Pulmonary artery endothelial cell (primary cell): ENCODE data around the gene MS4A18. TPM values are rescaled to one million over a fixed set of nuclear protein-coding genes. Genes with fewer than 3 reads are reported as not detected.
"Not testable (repeated sequence)": the region's sequence is repeated elsewhere in the genome, so short reads cannot be mapped to it uniquely, and the experiment has no call there.

Experiments
- DNase-seq: peaks from one replicate; pipeline ENCODE4 v3.0.0-alpha.2; 2011; ENCODE audit warnings: low read depth, low spot score
- total RNA-seq: library from RNA; depleted of rRNA; stranded (reverse); fragments of >200 nt; gene quantifications from 2 replicates; pipeline ENCODE4 v1.2.3, GENCODE V29; 2014

MS4A18 gene
- total RNA-seq = not detected in 2 replicates

DNA sequence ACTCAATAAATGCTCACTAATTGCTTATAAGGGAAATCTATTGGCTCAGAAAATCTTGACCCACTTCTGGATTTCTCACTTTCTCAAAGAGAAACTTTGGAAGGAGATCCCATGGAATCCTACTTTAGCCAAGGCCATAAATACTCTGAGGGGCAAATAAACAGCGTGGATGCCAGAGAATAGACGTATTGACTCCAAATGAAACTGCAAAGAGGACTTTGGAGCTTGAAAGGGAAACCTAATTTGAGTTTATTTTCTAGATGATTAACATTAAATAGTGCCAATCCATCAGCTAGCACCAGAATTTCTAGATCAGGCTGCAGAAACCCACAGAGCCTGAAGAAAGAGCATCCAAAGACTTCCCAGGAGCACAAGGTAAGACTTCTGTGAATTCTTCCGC, at the start of gene MS4A18:
Gene MS4A18 (plus strand): TSS at position 301 of the 400 bp plus-strand sequence.
- no peak for DNase-seq

DNA sequence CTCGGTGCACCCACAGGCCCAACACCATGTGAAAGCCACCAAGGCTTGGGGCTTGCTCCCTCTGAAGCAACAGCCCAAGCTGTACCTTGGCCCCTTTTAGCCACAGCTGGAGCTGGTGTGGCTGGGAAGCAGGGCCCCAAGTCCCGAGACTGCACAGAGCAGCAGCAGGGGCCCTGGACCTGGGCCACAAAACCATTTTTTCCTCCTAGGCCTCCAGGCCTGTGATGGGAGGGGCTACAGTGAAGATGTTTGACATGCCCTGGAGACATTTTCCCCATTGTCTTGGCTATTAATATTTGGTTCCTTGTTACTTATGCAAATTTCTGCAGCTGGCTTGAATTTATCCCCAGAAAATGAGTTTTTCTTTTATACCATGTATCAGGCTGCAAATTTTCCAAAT, 46.3 kb upstream of the MS4A18 start:
- DNase-seq = not testable (repeated sequence)

DNA sequence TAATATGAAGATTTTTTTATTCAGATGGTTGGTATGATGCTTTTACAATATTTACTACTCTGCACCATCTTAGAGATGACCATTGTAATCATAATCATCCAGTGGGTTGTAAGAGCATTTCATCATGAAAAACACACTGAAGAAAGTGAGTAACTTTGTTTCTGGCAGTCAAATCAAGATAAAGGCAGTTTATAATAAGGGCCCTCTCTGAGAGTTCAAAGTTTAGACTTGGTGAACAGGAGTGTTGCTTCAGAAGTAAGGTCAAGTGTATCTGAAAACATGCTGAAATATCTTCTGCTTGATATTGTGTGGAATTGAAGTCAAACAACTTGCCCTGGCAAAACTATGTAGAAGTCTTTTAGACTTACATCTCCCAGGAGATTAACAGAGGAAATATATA, 44.6 kb upstream of the MS4A18 start:
- DNase-seq = no peak

DNA sequence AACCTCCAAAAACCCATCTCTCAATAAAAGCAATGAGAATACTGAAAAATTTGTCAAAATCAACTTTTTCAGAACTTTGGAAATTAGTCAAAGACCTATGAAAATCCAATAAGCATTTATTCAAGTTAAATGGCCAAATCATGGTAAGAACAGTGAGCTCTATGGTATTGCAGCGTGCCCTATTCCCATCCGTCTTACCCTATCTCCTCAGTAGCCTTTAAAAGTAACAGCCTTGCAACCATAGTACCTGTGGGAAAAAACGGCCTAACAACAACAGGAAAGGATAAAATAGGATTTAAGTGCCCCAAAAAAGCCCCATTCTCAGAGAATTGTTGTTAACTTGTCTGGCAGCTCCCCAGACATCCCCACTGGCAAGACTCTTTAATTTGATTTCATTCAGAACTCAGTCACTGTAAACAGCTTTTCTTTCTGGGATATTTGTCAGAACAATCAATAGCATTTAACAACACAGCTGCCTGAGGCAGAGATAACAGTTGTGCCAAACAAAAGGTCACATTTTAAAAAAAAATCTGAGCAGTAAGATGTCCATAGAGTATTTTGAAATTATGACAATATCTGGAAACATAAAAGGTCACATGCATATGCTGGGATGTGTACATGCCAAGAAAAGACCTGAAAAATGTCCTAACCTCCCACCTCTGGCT, 43.9 kb upstream of the MS4A18 start:
- no peak for DNase-seq

DNA sequence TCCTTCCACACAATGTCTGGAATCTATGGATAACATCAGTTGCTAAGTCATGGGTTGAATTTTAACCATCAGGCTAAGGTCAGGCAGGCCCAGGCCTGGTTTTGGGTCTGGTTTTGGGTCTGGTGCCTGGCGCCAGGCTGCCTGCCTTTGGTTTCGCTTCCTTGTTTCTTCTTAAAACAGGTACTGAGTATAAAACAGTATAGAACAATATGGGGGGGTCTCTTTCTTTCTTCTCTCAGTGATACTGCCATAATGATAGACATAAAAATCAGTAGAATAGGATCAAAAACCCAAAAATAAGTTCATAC, 40.0 kb upstream of the MS4A18 start:
- DNase-seq = not testable (repeated sequence)

DNA sequence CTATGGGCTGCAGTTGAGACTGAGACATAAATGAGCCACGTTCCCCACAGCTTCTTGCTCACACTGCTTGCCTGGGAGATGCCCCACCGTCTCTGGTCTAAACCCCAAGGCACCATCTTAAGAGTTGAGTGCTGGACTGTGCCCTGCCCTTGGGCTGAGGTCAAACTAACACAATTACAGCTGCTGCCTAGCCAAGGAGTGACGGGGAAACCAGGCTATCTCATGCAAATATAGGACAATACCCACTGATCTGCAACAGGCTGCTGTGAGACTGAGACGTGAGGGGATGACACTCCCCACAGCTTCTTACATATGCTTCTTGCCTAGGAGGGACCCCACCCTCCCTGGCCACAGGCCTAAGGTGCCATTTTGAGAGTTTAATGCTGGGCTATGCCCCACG, 32.9 kb upstream of the MS4A18 start:
- no peak for DNase-seq

DNA sequence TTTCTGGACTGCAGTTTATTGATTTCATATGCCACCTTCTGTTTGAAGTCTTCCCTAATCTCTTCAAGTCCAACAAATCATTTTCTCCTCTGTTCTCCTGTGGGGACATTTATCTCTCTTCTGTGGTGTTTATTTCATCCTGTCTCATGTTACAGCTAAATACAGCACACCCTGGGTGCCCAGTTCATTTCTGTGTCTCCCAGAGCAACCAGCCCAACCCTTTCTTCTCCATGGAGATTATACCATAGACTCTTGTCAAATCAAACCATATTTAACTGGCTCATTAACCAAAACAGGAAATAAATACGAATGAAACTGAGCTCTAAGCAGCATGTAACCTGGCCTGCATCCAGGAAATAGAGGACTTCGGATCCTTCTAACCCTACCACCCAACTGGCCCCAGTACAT, 25.2 kb upstream of the MS4A18 start, which contains the start of gene MS4A8:
Gene MS4A8 (plus strand): TSS at position 329 of the 408 bp plus-strand sequence. CDS start 1,249 bp downstream, outside the sequence.
- no peak for DNase-seq

DNA sequence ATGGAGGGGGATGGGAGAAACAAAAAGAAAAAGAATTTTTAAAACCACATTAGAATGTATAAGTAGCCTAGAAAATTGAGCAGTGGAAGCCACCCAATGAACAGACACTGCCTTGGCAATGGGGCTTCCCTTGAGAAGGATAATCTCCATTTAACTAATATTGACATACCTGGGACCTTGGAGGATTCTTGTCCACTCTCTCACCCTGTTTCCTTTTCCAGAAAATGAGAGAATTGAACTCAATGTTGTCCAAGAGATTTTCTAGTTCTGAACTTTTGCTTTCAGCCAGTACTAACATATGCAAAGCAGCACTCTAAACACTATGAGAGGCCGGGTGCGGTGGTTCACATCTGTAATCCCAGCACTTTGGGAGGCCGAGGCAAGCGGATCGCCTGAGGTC, 24.6 kb upstream of the MS4A18 start:
- DNase-seq = no peak

DNA sequence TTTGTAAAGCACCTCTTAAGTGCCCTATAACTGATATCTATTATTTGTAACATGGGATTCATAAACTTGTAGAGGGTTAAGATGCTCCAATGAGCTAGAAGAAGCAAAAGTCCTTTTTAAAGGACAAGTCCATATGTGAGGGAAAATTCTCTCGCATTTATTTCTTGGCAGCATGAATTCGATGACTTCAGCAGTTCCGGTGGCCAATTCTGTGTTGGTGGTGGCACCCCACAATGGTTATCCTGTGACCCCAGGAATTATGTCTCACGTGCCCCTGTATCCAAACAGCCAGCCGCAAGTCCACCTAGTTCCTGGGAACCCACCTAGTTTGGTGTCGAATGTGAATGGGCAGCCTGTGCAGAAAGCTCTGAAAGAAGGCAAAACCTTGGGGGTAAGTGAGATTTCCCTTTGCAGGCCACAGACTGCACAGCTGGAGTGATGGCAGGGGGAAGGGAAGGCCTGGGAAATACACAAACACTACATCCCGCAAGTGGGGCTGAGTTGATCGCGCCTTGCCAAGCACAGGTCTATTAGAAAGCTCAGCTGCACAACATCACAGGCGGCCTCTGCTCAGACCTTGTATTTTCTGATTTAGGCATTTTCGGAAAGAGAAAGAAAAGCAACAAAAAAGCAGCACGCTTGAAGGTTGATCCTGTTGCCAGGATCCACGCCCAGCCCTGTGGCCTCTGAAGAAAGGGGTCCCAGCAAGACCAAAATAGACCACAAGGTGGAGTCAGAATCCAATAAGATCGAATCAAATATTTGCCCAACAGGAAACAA, 23.6 kb upstream of the MS4A18 start:
- DNase-seq = no peak

DNA sequence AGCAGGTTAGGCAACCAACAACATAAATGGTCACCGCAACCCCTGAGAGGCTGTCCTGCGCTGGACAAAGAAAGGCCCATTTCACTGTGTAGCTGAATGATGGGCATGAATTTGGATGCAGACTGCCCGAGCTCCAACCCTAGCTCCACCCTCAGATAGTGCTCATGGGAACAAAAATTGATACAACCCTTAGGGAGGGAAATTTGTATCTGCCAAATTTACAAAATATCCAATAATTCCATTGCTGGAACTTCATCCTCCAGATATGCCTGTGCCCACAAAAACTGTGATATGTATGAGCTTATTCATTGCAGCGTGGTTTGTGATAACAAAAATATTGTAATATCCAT, 23.1 kb upstream of the MS4A18 start:
- DNase-seq = no peak

DNA sequence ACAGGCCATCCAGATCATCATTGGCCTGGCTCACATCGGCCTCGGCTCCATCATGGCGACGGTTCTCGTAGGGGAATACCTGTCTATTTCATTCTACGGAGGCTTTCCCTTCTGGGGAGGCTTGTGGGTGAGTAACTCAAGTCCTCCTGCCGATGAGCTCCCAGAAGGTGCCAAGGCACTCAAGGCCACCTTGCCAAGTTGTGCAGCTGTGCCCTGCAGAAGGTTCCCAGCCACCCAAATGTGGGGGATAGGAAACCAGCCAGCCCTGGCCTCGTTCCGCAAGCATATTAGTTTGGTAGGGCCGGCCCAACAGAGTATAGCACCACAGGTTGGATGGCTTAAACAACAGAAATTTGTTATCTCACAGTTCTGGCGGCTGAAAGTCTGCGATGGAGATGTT, 21.1 kb upstream of the MS4A18 start:
- DNase-seq = no peak

DNA sequence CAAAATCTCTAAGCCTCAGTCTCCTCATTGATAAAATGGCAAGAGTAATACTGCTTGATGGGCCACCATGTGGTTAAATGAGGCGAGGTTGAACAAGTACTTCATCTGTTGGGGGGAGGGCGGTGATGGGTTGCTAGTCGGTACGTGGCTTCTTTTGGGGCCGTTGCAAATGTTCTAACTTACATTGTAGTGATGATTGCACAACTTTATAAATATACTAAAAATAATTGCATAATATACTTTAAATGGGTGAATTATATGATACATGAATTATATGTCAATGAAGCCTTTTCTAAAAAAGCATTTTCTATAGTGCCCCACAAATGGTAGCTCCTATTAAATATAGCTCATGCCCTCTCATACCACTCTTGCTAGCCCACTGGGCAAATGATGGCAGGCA, 18.6 kb upstream of the MS4A18 start:
- DNase-seq = no peak

DNA sequence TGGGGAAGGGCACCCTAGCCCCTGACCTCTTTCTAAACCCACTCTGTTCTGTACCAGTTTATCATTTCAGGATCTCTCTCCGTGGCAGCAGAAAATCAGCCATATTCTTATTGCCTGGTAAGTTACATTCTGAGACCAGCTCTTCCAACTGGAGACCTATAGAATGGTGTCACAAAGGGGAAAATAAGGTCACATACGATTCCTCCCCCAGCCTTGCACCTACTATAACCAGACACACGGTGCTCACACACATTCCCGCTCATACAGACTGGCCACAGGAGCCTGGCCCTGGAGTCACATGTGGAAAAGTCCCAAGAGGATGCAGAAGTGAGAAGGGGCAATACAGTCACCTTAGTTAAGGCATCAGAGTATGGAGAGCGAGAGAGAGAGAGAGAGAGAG, 17.6 kb upstream of the MS4A18 start:
- no peak for DNase-seq

DNA sequence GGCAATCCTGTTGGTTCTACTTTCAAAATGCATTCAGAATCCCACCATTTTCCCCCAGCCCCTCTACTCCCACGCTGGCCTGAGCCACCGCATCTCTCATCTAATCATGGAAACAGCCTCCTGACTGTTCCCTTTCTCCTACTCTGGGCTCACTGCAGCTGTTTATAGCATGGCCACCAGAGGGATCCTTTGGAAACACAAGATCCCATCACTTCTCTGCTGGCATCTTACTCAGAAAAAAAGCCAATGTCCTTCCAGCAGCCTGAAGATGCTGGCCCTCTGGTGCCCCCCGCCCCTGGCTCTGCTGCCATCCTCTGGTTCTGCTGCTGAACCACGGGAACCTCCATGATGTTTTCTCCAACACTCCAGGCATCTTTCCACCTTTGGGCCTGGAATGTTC, 14.0 kb upstream of the MS4A18 start:
- DNase-seq = no peak

DNA sequence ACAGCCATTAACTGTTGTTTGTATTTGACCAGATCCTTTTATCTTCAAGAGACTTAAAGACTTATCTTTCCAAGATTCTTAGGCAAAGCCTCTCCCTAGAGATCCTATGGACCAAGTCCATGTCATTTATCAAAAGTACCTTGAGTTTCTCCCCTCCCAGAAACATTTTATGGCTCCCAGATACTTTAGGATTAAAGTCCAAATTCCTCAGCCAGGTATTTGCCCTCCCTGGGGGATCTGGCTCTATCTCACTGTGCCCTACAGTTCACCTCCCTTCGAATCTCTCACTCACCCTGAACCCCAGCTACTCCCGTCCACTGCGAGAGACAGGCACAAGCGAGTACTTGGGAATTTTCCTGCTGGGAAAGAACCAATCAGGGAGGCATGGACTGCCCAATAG, 13.2 kb upstream of the MS4A18 start:
- no peak for DNase-seq

DNA sequence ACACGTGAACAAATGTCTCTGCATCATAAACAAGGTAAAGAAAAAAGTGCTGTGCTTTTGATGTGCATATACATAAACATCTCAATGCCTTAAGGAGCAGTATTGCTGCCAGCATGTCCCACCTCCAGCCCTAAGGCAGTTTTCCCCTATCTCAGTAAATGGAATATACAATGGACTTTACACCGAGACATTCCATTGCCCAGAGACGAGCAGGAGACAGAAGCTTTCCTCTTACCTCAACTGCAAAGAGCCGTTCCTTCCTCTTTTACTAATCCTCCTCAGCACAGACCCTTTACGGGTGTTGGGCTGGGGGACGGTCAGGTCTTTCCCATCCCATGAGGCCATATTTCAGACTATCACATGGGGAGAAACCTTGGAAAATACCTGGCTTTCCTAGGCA, 11.1 kb upstream of the MS4A18 start:
- not testable (repeated sequence) for DNase-seq

DNA sequence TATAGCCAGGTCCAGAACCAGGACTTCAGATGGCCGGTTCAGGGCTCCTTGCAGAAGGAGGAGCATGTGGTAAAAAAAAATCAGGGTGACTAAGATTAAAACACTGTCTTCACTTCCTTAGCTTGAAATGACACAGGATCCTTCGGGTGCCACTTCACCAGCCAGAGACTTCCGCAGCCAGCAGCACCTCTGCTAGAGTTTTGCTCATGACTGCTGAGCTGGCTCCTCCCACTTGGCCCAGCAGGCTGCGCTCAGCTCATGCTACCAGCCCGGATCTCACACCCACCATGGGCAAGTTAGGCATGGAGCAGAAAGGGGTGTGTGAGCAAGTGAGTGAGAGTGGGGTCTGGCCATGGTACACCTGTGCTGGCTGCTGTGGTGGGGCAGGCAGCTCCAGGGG, 6.6 kb upstream of the MS4A18 start:
- DNase-seq = no peak

DNA sequence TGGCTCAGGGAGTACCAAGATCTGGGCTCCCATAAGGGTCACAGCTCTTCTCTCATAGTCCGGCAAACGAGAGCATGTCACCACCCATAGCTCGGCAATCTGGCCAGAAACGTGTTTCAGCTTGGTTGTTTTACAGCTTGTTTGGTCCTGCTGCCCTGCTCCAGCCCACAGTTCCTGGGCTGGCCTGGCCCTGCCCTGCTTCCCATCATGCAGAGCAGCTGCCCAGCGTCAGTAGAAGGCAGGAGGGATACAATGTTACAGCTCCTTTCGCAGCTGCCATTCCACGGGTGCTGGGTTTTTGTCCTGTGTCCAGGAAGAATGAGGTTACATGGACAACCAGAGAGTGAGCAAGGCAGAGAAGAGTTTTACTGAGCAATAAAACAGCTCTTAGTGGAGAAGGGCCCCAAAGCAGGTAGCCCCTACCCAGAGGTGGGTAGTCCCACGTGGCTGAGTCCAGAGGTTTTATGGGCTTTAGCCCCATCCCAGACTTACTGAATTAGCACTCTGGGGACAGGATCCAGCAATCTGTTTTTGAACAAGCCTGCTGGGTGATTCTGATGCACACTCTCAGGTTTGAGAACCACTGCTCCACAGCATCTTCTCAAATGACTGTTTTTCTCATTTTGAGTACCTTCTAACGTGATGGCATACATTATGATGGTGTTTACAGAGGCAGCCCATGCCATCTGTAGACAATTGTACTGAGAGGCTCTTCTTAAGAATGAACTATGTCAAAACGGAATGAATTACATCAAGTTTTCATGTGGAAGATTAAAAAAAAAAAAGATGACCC, 5.8 kb upstream of the MS4A18 start:
- DNase-seq = no peak

DNA sequence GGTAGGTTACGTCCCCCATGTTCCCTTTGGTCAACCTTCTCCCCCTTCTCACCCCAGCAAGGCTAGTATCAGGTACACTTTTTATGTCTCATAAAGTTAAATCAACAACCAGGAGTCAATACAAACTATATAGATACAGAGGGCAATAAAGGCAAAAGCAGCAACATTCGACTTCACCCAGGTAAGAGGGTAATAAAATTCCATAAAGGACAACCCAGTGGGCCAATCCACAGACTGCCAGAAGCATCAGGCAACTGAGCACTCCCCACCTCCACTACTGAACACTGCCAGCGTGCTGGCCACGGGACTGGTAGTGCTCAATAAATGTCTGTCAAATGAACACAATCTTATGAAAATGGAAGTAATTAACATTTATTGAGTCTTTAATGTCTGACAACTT, 5.1 kb upstream of the MS4A18 start:
- DNase-seq = no peak

DNA sequence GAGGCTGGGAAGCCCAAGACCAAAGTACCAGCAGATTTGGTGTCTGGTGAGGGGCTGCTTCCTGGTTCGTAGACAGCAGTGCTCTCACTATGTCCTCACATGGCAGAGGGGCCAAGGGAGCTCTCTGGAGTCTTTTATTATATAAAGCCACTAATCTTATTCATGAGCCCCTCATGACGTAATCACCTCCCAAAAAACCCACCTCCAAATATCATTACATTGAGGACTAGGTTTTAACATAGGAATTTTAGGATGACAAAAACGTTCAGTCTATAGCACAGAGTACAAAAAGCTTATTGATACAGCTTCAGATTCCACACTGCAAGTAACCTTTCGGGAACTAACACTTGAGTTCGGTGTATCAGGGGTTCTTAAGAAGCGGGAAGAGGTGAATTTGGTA, 4.1 kb upstream of the MS4A18 start:
- DNase-seq = no peak

DNA sequence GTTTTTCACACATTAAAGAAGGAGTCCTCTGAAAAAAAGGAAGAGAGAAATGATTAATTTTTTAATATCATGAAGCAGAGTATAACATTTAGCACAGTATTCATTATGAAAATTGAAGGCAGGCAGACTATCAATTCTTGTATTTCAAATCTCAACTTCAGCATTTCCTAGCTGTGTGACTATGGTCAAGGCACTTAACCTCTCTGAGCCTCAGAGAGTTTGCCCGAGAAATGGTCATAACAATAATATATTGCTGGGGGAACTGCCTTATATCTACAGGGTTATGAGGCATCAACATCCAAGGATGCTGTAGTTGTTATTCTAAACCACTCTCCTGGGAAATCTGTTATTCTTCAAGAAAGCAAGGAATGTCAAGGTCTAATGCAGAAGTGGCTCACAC, 1.1 kb downstream of the MS4A18 start:
- DNase-seq = no peak

DNA sequence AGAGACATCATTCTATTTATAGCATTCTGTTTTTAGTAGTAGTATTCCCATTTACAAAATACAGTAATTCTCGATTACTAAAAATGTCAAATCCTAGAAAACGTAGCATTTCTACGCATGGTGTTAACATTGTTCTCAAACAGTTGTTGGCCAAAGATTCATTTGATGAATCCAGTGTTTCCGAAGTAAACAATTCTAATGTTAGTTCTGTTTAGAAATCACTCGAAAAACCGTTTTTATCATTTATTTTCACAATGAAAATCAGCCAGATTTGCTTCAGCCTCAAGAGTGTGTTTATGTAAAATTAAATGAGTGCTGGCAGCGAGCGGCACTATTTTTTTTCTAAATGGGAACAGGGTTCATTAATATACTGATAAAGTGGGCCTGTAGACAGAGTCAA, 7.1 kb downstream of the MS4A18 start:
- DNase-seq = no peak

DNA sequence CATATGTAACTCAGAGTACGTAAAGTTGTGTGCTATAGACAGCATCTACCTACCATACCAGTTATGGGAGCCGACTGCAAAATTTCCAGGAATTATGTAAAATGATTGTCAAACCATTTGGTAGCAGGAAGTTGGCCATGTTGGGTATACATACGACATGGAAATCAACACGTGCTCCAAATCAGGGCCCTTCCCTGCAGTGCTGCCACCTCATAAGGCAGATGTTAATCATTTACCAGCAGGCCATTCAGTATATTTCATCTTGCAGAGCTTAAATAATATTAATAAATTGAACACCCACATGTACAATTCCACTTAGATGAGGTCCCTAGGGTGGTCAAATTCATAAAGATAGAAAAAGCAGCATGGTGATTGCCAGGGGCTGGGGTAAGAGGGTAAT, 9.8 kb downstream of the MS4A18 start:
- no peak for DNase-seq
